Immature natural killer cell (primary cell): ENCODE measurements around the gene KRTAP4-7. TPM values are rescaled to one million over a fixed set of nuclear protein-coding genes. Genes with fewer than 3 reads are reported as not detected.
"Not testable (repeated sequence)": the region's sequence is repeated elsewhere in the genome, so short reads cannot be mapped to it uniquely, and the experiment has no call there.

Experiments used
- DNase-seq, 3 donors: peaks; one replicate each; pipeline ENCODE4 v3.0.0; 2022; ENCODE audit warnings: mixed read lengths in 1 of 3
- H3K27ac Mint-ChIP-seq, 6 donors: one replicate each; pipeline ENCODE4 v1.8.0; 2020; ENCODE audit warnings: mixed read lengths in 6 of 6, mild to moderate bottlenecking in 5 of 6, inconsistent platforms in 4 of 6, moderate library complexity in 3 of 6
- H3K27me3 Mint-ChIP-seq, 3 donors: one replicate each; pipeline ENCODE4 v1.8.0; 2020 to 2021; ENCODE audit warnings: low read depth in 3 of 3, mild to moderate bottlenecking in 3 of 3, mixed read lengths in 3 of 3, moderate library complexity in 3 of 3, inconsistent platforms in 1 of 3
- H3K36me3 Mint-ChIP-seq, 3 donors: one replicate each; pipeline ENCODE4 v1.8.0; 2020; ENCODE audit warnings: mixed read lengths in 3 of 3, inconsistent platforms in 2 of 3, mild to moderate bottlenecking in 2 of 3
- H3K4me1 Mint-ChIP-seq, 2 donors: one replicate each; pipeline ENCODE4 v1.8.0; 2020; ENCODE audit warnings: inconsistent platforms in 2 of 2, mild to moderate bottlenecking in 2 of 2, mixed read lengths in 2 of 2, moderate library complexity in 1 of 2
- H3K4me3 Mint-ChIP-seq, 5 donors: one replicate each; pipeline ENCODE4 v1.8.0; 2020; ENCODE audit warnings: mild to moderate bottlenecking in 5 of 5, mixed read lengths in 5 of 5, inconsistent platforms in 3 of 5, moderate library complexity in 3 of 5
- H3K9me3 Mint-ChIP-seq, 6 donors: one replicate each; pipeline ENCODE4 v1.8.0; 2020; ENCODE audit warnings: mild to moderate bottlenecking in 6 of 6, mixed read lengths in 6 of 6, inconsistent platforms in 4 of 6, moderate library complexity in 3 of 6
- polyA plus RNA-seq, 3 donors: library from polyadenylated mRNA; unstranded; fragments of 300-500 nt; fragmentation: Illumina TruSeq; gene quantifications; one replicate each; pipeline ENCODE4 v1.2.3, GENCODE V29; 2021

KRTAP4-7 gene
- polyA plus RNA-seq, 3 donors from 2014 or later = not detected

DNA sequence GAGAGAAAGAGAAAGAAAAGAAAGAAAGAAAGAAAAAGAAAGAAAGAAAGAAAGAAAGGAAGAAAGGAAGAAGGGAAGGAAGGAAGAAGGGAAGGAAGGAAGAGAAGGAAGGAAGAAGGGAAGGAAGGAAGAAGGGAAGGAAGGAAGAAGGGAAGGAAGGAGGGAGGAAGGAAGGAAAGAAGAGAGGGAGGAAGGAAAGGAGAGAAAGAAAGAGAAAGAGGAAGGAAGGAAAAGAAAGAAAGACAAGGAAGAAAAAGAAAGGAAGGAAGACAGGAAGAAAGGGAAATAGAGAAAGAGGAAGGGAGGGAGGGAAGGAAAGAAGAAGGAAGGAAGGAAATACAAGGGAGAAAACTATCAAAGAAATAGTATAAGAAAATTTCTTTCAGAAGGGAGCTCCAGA lies 7.2 kb upstream of the KRTAP4-7 start:
- H3K36me3 Mint-ChIP-seq = no peaks in the 10 kb centered on the region
- H3K27me3 Mint-ChIP-seq = peaks cover 2 to 5% (median 2%) of the 10 kb centered on the region in 3 donors
- no peaks in the 10 kb centered on the region for H3K4me1 Mint-ChIP-seq
- H3K4me3 Mint-ChIP-seq = no peak overlapping the region
- H3K27ac Mint-ChIP-seq = no peak overlapping the region
- no peak for DNase-seq
- H3K9me3 Mint-ChIP-seq = no peaks in the 10 kb centered on the region

DNA sequence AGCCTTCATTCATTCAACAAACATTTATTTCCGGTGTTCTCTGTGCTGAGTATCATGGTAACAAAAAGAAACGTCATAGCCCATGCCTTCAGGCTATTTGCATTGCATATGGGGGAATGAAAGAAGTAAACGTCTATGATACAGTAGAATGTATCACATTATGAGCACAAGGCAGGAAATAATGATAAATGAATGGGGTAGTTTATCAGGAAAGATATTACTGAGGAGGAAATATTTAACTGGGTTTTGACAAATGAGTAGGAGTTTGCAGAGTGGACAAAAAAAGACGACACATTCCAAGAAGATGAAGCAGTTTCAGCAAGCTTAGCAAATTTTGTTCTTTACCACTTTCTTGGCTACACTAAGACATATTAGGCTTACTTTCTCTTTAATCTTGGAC lies 1.3 kb upstream of the KRTAP4-7 start:
- Mint-ChIP-seq H3K4me3 (no peak overlapping the region), H3K27me3 (peaks cover 2 to 12% (median 3%) of the 10 kb centered on the region in 3 donors), H3K27ac (no peak overlapping the region), H3K9me3 (no peaks in the 10 kb centered on the region), H3K36me3 (no peaks in the 10 kb centered on the region), H3K4me1 (no peaks in the 10 kb centered on the region)
- no peak for DNase-seq

DNA sequence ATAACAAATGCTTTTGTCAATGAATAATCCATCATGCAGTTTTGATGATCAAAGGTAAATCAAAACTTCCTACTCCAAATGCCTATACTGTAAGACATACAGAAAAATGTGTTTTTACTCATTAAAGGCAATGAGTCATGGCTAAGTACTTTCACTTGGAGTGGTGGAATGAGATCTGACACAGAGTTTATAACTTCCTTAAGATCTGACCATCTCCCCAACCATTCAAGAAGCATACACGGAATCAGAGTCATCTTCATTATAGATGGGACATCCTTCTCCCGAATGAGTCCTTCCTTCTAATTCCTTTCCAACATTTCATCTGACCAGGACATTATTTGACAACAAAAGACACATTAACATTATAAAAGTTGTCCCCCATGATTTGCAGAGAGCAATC lies 523 bp upstream of the KRTAP4-7 start:
- not testable (repeated sequence) for H3K4me1 Mint-ChIP-seq, H3K36me3 Mint-ChIP-seq, DNase-seq, H3K4me3 Mint-ChIP-seq, H3K9me3 Mint-ChIP-seq, H3K27ac Mint-ChIP-seq
- H3K27me3 Mint-ChIP-seq = peaks cover 2 to 12% (median 3%) of the 10 kb centered on the region in 3 donors

DNA sequence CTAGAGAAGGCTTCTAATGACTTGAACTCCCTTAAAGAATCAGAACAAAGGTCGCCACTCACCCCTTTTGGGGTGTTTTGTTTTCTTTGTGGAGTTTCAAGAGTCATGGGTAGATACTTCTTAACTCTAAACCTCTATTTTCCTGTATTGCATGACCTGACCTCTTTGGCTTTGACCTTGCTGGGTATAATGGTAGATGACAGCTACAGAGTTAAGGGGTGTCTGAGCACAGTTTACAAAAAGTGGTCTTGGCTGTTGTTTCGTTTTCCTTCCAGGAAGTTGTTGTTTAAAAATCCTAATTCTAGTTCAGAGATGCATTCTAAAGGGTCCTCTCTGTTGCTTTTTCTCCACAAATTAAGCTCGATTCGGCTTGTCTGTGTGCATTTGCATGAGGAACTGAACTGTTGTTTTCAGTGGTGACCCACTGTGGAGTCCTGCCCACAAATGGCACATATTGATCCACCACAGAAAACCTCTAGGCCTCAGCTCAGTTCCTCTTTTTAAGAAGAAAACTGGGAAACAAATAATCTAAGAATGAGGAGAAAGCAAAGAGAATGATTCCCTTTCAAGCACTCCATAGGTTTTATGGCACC lies 4.9 kb downstream of the KRTAP4-7 start:
- H3K27ac Mint-ChIP-seq = not testable (repeated sequence)

DNA sequence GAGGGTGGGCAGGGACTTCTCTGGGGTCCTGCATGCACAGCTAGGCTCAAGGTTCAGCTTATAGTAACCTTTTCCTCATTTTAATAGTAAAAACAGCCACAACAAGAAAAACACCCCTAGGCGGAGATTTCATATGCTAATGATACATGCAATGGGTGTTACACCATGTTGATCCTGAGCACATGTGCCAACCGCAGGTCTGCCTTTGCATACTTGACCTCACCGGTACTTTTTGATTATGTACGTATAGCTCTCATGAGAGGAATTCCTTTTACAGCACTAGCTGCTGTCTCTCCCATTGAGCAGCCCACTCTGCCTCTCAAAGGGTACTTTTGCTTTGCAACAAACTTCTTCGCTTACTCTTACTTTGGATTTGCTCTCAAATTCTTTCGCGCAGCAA lies 12.1 kb downstream of the KRTAP4-7 start:
- no peak for DNase-seq
- Mint-ChIP-seq H3K4me1 (no peaks in the 10 kb centered on the region), H3K9me3 (peaks cover 0 to 3% (median 0%) of the 10 kb centered on the region in 6 donors), H3K27ac (no peak overlapping the region), H3K36me3 (no peaks in the 10 kb centered on the region), H3K4me3 (no peak overlapping the region), H3K27me3 (peaks cover 2 to 12% (median 4%) of the 10 kb centered on the region in 3 donors)

More for the DNA sequence above, 4.9 kb downstream of the KRTAP4-7 start:
- H3K36me3 Mint-ChIP-seq, H3K9me3 Mint-ChIP-seq, H3K4me3 Mint-ChIP-seq, H3K4me1 Mint-ChIP-seq, DNase-seq: not testable (repeated sequence)
- peaks cover 2 to 18% (median 5%) of the 10 kb centered on the region in 3 donors for H3K27me3 Mint-ChIP-seq

DNA sequence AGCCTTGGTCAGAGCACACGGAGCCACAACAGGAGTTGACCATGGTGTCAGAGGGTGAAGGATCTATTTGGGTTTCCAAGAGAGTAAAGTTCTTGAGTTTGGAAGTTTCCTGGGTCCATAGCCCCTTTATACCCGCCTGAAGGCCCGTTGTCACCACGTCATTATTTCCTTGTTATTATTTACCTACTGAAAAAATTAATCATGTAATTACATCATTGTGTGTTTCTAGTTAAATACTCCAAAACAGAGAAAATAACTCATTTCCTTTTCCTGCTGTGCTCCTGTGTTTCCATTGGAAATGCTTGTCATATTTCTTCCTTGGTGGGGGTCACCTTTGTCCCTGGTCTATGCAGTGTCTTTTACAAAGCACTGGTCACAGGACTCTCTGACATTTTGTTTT lies 14.1 kb downstream of the KRTAP4-7 start, which contains the start of gene KRTAP4-8:
KRTAP4-8 (minus strand) TSS at position 101 of the 400 bp plus-strand sequence; CDS start at position 43, 58 bp downstream.
- no peak within 1 kb of the TSS for H3K4me3 Mint-ChIP-seq
- no peaks in the 10 kb centered on the region for H3K36me3 Mint-ChIP-seq
- DNase-seq = no peak
- no peak within 1 kb of the TSS for H3K27ac Mint-ChIP-seq
- peaks cover 0 to 3% (median 0%) of the 10 kb centered on the region in 6 donors for H3K9me3 Mint-ChIP-seq
- no peaks in the 10 kb centered on the region for H3K4me1 Mint-ChIP-seq
- H3K27me3 Mint-ChIP-seq = peaks cover 2 to 8% (median 7%) of the 10 kb centered on the region in 3 donors

DNA sequence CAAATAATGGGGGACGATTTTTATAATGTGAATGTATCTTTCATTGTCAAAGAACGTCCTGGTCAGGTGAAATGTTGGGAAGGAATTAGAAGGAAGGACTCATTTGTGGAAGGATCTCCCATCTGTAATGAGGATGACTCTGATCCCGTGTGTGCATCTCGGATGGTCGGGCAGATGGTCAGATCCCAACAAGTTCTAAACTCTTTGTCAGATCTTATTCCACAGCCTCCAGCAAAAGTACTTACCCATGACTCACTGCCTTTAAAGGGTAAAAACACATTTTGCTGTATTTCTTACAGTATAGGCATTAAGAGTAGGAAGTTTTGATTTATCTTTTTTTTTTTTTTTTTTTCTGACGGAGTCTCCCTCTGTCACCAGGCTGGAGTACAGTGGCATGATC lies 14.5 kb downstream of the KRTAP4-7 start:
- H3K4me3 Mint-ChIP-seq = no peak overlapping the region
- peaks cover 0 to 3% (median 0%) of the 10 kb centered on the region in 6 donors for H3K9me3 Mint-ChIP-seq
- peaks cover 2 to 9% (median 6%) of the 10 kb centered on the region in 3 donors for H3K27me3 Mint-ChIP-seq
- H3K36me3 Mint-ChIP-seq = no peaks in the 10 kb centered on the region
- no peak for DNase-seq
- no peaks in the 10 kb centered on the region for H3K4me1 Mint-ChIP-seq
- H3K27ac Mint-ChIP-seq = no peak overlapping the region

DNA sequence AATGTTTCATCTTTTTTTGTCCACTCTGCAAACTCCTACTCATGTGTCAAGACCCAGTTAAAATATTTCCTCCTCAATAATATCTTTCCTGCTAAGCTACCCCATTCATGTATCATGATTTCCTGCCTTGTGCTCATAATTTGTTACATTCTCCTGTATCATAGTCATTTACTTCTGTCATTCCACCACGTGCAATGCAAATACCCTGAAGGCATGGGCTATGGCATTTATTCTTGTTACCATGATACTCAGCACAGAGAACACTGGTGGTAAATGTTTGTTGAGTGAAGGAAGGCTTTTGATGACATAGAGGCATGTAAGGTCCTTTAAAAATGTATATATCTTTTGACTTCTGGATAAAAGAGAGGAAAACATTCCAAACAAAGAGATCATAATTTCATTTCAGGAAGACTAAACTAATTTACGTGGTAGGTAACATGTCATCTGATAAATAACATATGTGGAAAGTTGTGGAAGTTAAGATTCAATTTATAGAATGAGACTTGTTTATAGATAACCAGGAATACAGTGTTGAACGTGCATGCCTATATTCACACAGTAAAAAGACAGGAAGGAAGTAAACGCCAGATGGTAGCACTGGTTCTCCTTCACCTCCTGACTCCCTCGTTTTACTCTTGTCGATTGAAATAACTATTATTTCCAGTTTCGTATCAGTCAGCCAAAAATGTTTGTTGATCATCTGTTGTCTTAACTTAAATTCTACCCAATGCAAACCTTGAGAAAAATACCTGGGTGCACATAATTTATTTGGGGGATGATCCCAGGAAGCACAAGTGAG lies 15.9 kb downstream of the KRTAP4-7 start:
- not testable (repeated sequence) for H3K27me3 Mint-ChIP-seq, H3K4me3 Mint-ChIP-seq, H3K4me1 Mint-ChIP-seq, DNase-seq, H3K36me3 Mint-ChIP-seq, H3K27ac Mint-ChIP-seq, H3K9me3 Mint-ChIP-seq

DNA sequence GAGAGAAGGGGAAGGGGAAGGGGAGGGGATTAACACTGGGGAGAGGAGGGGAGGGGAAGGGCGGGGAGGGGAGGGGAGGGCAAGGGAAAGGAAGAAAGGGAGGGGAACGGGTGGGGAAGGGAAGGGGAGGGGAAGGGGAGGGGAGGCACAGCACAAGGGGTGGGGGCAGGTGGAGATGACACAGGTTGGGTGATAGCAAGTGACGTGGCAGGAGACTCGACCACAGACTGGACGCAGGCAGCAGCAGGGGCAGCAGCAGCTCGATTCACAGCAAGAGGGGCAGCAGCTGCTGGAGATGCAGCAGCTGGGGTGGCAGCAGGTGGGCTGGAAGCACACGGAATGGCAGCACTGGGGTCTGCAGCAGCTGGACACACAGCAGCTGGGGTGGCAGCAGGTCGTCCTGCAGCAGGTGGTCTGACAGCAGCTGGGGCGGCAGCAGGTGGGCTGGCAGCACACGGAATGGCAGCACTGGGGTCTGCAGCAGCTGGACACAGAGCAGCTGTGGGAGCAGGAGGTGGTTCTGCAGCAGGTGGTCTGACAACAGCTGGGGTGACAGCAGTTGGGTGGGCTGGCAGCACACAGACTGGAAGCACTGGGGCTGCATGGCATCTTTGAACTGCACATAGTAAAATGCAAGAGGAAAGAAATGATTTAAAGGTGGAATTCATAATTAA lies 17.8 kb downstream of the KRTAP4-7 start, which contains the start of gene KRTAP4-16:
KRTAP4-16 (minus strand) TSS at position 624 of the 674 bp plus-strand sequence; CDS start at position 624, 0 bp downstream.
- no peak within 1 kb of the TSS for H3K27ac Mint-ChIP-seq
- H3K4me1 Mint-ChIP-seq = no peaks in the 10 kb centered on the region
- H3K4me3 Mint-ChIP-seq = no peak within 1 kb of the TSS
- no peaks in the 10 kb centered on the region for H3K9me3 Mint-ChIP-seq
- no peaks in the 10 kb centered on the region for H3K36me3 Mint-ChIP-seq
- H3K27me3 Mint-ChIP-seq = peaks cover 2 to 11% (median 7%) of the 10 kb centered on the region in 3 donors
- no peak for DNase-seq

DNA sequence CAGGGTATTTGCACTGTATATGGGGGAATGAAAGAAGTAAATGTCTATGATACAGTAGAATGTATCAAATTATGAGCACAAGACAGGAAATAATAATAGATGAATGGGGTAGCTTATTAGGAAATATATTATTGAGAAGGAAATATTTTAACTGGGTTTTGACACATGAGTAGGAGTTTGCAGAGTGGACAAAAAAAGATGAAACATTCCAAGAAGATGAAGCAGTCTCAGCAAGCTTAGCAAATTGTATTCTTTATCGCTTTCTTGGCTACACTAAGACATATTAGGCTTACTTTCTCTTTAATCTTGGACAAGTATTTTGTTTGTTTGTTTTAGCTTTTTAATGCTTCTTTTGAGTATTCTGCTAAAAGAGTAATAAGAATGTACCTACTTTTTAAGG lies 19.9 kb downstream of the KRTAP4-7 start:
- no peak overlapping the region for H3K27ac Mint-ChIP-seq
- no peak for DNase-seq
- H3K9me3 Mint-ChIP-seq = no peaks in the 10 kb centered on the region
- H3K4me3 Mint-ChIP-seq = no peak overlapping the region
- H3K36me3 Mint-ChIP-seq = no peaks in the 10 kb centered on the region
- H3K4me1 Mint-ChIP-seq = no peaks in the 10 kb centered on the region
- H3K27me3 Mint-ChIP-seq = peaks cover 3 to 9% (median 7%) of the 10 kb centered on the region in 3 donors

DNA sequence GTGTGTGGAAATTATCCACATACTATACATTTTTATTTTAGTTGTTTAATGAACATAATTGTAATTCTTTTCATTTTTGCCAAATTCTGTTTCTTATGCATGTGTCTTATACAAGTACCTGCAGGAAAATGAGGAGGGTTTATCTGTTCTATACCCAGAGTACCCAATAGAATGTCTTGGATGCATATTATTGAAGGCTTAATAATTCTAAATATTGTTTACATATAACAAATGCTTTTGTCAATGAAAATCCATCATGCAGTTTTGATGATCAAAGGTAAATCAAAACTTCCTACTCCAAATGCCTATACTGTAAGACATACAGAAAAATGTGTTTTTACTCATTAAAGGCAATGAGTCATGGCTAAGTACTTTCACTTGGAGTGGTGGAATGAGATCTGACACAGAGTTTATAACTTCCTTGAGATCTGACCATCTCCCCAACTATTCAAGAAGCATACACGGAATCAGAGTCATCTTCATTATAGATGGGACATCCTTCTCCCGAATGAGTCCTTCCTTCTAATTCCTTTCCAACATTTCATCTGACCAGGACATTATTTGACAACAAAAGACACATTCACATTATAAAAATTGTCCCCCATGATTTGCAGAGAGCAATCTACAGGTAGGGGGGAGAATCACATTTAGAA lies 20.6 kb downstream of the KRTAP4-7 start:
- not testable (repeated sequence) for H3K36me3 Mint-ChIP-seq, H3K4me1 Mint-ChIP-seq, H3K9me3 Mint-ChIP-seq

DNA sequence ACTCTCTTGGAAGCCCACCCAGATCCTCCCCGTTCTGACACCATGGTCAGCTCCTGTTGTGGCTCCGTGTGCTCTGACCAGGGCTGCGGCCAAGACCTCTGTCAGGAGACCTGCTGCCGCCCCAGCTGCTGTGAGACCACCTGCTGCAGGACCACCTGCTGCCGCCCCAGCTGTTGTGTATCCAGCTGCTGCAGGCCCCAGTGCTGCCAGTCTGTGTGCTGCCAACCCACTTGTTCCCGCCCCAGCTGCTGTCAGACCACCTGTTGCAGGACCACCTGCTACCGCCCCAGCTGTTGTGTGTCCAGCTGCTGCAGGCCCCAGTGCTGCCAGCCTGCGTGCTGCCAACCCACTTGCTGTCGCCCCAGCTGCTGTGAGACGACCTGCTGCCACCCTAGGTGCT lies 21.4 kb downstream of the KRTAP4-7 start, which contains the start of gene KRTAP4-9:
KRTAP4-9 (plus strand) TSS at position 43 of the 400 bp plus-strand sequence; CDS start at position 43, 0 bp downstream.
- not testable (repeated sequence) for DNase-seq, H3K27ac Mint-ChIP-seq, H3K36me3 Mint-ChIP-seq, H3K4me3 Mint-ChIP-seq, H3K27me3 Mint-ChIP-seq, H3K9me3 Mint-ChIP-seq, H3K4me1 Mint-ChIP-seq

More for the DNA sequence above, 20.6 kb downstream of the KRTAP4-7 start:
- not testable (repeated sequence) for DNase-seq, H3K27ac Mint-ChIP-seq, H3K27me3 Mint-ChIP-seq, H3K4me3 Mint-ChIP-seq

DNA sequence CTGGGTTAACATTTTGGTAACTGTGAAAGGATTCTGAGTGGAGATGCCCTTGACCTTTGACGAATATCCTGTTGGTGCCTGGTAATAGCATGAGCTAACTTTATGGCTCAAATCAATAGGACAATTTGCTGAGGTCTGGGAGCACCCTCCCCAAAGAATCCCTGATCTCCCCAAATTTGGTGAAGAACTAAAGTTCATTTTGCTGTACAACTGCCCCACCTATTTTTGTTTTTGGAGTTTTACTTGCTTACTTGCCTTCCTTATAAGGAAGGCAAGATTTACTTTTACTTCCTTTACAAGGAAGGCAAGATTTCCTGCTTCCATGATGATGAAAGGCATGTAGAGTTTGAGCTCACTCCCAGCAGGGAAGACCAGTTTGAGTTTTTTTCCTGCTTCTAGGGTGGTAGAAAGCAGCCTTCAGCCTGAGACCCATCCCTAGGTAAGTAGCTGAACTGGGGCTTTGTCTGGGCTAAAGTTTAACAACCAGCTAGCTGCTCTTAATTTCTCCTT lies 24.0 kb downstream of the KRTAP4-7 start:
- H3K4me3 Mint-ChIP-seq = no peak overlapping the region
- no peaks in the 10 kb centered on the region for H3K4me1 Mint-ChIP-seq
- no peak for DNase-seq
- no peaks in the 10 kb centered on the region for H3K9me3 Mint-ChIP-seq
- H3K27me3 Mint-ChIP-seq = peaks cover 3 to 12% (median 5%) of the 10 kb centered on the region in 3 donors
- no peak overlapping the region for H3K27ac Mint-ChIP-seq
- H3K36me3 Mint-ChIP-seq = no peaks in the 10 kb centered on the region
